Measurements from ENCODE around the gene TSPYL4.
A peak's percentile ranks its signal among the peaks of the same experiment; 100 is the strongest.

Gene TSPYL4

DNA sequence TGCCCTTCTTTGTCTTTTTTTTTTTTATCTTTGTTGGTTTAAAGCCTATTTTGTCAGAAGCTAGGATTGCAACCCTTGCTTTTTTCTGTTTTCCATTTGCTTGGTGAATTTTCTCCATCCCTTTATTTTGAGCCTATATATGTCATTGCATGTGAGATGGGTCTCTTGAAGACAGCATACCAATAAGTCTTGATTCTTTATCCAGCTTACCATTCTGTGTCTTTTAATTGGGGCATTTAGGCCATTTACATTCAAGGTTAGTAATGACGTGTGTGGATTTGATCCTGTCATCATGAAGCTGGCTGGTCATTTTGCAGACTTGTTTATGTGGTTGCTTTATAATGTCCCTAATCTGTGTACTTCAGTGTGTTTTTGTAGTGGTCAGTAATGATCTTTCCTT is 9.5 kb upstream of the TSPYL4 start:
- TF ChIP-seq, protein P1, sequence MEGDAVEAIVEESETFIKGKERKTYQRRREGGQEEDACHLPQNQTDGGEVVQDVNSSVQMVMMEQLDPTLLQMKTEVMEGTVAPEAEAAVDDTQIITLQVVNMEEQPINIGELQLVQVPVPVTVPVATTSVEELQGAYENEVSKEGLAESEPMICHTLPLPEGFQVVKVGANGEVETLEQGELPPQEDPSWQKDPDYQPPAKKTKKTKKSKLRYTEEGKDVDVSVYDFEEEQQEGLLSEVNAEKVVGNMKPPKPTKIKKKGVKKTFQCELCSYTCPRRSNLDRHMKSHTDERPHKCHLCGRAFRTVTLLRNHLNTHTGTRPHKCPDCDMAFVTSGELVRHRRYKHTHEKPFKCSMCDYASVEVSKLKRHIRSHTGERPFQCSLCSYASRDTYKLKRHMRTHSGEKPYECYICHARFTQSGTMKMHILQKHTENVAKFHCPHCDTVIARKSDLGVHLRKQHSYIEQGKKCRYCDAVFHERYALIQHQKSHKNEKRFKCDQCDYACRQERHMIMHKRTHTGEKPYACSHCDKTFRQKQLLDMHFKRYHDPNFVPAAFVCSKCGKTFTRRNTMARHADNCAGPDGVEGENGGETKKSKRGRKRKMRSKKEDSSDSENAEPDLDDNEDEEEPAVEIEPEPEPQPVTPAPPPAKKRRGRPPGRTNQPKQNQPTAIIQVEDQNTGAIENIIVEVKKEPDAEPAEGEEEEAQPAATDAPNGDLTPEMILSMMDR (IDR thresholded peaks at IDR 0.05; ENCODE audit: low read length, missing control alignments) = no peak
- no peak for DNase-seq (ENCODE audit: low read depth)
- H3K4me3 ChIP-seq (replicated peaks; ENCODE audit: low read depth, low read length) = no peak overlapping the region

DNA sequence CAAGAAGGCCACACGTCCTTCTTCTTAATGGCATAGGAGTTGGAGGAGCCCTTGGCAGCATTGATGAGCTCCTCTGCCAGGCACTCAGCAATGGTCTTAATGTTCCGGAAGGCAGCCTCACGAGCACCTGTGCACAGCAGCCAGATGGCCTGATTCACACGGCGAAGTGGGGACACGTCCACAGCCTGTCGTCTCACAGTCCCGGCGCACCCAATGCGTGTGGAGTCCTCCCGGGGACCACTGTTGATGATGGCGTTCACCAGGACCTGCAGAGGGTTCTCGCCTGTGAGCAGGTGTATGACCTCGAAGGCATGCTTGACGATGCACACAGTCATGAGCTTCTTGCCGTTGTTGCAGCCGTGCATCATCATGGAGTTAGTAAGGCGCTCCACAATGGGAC is 4.6 kb upstream of the TSPYL4 start:
- no peak for DNase-seq (ENCODE audit: low read depth)
- TF ChIP-seq, protein P1 (IDR thresholded peaks at IDR 0.05; ENCODE audit: low read length, missing control alignments) = no peak
- no peak overlapping the region for H3K4me3 ChIP-seq (replicated peaks; ENCODE audit: low read depth, low read length)

DNA sequence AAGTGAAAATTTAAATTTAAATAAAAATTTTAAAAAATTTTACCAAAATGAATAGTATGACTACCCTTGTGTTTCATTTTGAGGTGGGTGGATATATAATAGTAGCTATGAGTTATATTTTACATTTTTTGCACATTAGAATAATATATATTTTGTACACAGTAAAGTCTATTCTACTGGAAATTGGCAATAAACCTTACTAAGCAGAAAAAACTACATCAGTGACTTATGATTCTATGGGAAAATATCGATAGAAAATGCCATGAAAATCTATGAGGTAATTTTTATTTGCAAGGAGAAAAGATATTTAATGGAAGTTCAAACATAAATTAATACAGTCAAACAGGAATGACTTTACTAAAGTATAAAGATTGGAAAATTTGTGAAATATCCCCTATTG is 2.8 kb upstream of the TSPYL4 start:
- no peak overlapping the region for H3K4me3 ChIP-seq (replicated peaks; ENCODE audit: low read depth, low read length)
- no peak for DNase-seq (ENCODE audit: low read depth)
- TF ChIP-seq, protein P1 (IDR thresholded peaks at IDR 0.05; ENCODE audit: low read length, missing control alignments) = no peak

DNA sequence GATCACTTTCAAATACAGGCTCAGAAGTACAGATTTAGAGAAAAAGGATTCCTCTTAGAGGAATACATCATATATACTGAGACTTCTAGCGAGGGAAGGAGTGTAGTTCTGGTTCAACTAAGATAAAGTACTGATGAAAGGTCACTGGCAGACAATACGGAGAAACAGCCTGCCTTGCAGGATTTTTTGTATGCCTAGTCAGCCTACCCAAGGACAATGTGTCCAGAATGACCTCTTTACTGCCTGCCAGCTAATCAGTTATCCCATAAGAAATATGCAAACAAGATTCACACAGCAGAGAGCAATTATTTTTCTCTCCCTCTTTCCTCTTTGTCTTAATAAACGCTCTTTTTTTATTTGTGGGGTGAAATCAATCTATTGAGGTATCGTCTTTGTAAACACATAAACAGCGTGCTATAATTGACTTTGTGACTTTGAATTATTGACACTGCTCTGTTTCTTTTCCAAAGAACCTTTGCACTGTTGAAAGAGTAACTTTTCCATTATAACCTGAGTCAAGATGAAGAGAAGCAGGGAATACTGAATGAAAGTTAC is 1.4 kb upstream of the TSPYL4 start:
- TF ChIP-seq, protein P1 (IDR thresholded peaks at IDR 0.05; ENCODE audit: low read length, missing control alignments) = no peak
- no peak for DNase-seq (ENCODE audit: low read depth)
- peak overlapping the region; percentile 97 for H3K4me3 ChIP-seq (replicated peaks; ENCODE audit: low read depth, low read length)

DNA sequence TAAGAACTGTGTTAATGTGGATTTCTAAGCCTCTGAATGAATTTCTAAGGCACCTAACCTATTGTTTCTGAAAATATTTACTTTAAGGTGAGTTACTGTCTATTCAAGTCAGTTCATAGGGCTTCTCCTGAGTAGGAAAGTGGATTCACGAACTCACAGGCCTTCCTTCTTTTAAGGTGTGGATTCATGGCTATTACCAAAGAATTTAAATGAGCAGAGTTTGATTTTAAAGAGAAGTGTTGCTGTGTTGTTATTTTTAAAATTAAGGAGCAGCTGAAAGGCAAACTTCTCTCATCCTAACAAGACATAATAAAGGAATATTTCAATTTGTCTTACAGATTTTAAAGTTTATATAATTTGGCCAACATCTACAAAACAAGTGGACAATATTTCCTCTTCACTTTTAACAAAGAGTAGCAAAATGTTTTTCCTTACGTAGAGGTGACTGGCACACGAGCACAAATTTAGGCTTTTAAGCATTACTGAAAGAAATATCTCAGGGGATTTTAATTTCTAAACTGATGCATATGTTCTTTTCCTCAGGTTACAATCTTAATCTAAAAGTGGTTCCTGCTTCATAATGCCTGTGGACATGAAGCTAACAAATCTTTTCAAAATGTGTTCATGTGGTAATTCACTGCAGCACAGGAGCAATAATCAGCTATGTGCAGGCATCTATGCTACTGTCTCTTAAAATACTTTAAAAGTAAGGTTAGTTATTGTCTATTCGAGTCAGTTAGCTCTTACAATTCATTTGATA is 602 bp upstream of the TSPYL4 start:
- peak overlapping the region; percentile 97 for H3K4me3 ChIP-seq (replicated peaks; ENCODE audit: low read depth, low read length)
- no peak for DNase-seq (ENCODE audit: low read depth)
- TF ChIP-seq, protein P1 (IDR thresholded peaks at IDR 0.05; ENCODE audit: low read length, missing control alignments) = no peak

DNA sequence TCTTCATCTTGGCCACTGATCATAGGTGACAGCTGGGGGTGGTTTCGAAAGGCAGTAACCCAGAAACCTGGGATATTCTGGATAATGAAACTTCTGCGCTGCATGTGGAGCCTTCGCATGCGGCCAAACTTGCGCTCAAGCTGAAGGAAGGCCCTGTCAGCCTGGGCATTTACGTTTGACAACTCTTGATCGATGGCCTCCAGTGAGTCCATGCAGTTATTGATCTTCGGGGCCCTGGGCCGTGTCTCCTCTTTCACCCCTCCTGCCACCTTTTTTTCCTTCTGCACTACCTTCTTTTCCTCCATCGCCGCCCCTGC is 729 bp downstream of the TSPYL4 start:
- no peak for DNase-seq (ENCODE audit: low read depth)
- TF ChIP-seq, protein P1 (IDR thresholded peaks at IDR 0.05; ENCODE audit: low read length, missing control alignments) = no peak
- peak overlapping the region; percentile 97 for H3K4me3 ChIP-seq (replicated peaks; ENCODE audit: low read depth, low read length)
